Adipocyte (in vitro differentiated cells): Measurements from ENCODE around the gene GSTM3.
"Not testable (repeated sequence)": the region's sequence is repeated elsewhere in the genome, so short reads cannot be mapped to it uniquely, and the experiment has no call there.

Experiments used
- DNase-seq: peaks from one replicate; pipeline ENCODE4 v3.0.0-alpha.2; 2015; ENCODE audit warnings: low read depth
- H3K27me3 ChIP-seq: replicated peaks from 2 replicates; pipeline ENCODE4 v1.7.0; 2013; ENCODE audit warnings: mild to moderate bottlenecking, low read length, moderate library complexity; ENCODE audit not compliant: control insufficient read depth, insufficient read depth
- H3K36me3 ChIP-seq: 2 replicates; pipeline ENCODE4 v1.7.0; 2013; ENCODE audit warnings: low read length, mild to moderate bottlenecking, moderate library complexity; ENCODE audit not compliant: control insufficient read depth, insufficient read depth, severe bottlenecking
- H3K4me1 ChIP-seq: 2 replicates; pipeline ENCODE4 v1.7.0; 2013; ENCODE audit warnings: mild to moderate bottlenecking, low read length, moderate library complexity; ENCODE audit not compliant: control insufficient read depth, insufficient read depth
- H3K4me3 ChIP-seq: 2 replicates; pipeline ENCODE4 v1.7.0; 2013; ENCODE audit warnings: mild to moderate bottlenecking, low read length, moderate library complexity
- H3K9ac ChIP-seq: 2 replicates; pipeline ENCODE4 v1.7.0; 2013; ENCODE audit warnings: mild to moderate bottlenecking, low read length, moderate library complexity
- H3K9me3 ChIP-seq: 2 replicates; pipeline ENCODE4 v1.7.0; 2013; ENCODE audit warnings: mild to moderate bottlenecking, low read length, moderate library complexity; ENCODE audit not compliant: control insufficient read depth

Gene GSTM3

DNA sequence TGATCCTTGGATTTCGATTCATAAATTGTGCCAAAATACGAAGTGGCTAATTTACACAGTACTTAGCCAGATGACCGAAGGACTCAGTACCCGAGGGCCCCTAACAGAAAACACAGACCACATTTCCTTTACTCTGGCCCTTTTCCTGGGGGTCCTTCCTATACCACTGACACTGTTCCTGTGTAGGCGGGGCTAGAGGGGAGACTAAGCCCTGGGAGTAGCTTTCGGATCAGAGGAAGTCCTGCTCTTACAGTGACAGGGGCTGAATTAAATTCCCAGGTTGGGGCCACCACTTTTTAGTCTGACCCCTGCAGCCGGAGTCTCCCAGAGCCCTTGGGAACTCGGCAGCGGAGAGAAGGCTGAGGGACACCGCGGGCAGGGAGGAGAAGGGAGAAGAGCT, 53.7 kb downstream of the GSTM3 start:
- H3K36me3 ChIP-seq, H3K4me1 ChIP-seq, H3K9ac ChIP-seq, H3K4me3 ChIP-seq, DNase-seq, H3K27me3 ChIP-seq, H3K9me3 ChIP-seq: not testable (repeated sequence)

DNA sequence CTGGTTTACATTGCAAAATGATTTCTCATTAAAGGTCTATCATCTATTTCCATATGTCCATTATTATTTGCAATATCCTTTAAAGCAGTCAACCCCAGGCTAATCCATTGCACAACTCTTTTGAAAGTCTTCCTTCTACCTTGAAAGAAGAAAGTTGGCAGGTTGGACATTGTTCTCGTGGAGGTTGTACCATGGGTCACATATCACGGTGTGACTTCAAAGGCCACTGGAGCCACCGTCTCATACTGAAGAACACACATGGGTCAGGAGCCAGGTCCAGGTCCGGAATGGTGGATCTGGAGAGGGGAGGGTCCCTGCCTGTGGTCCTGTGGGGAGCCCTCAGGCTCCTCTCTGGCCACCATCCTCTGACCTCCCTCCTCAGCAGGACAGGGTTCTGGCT, 54.9 kb downstream of the GSTM3 start:
- not testable (repeated sequence) for H3K9ac ChIP-seq, H3K4me1 ChIP-seq, H3K27me3 ChIP-seq, H3K4me3 ChIP-seq, H3K9me3 ChIP-seq, H3K36me3 ChIP-seq, DNase-seq

DNA sequence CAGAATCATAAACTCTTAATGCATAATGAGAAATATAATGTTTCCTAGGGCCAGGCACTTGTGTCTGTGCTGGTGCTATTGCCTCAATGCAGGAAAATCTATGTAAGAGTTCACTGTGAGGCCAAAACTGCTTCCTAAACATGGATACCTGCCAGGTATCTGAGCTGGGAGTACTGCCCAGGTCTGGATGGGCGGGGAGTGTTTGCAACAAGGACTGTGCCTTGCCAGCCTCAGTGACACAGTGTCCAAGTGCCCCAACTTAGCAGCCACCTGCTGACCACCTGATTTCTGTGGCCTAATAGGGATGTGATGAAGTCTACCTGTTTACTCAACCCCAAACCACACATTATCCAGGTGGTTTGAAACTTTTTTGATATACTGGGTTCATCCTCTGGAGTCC, 55.4 kb downstream of the GSTM3 start:
- H3K36me3 ChIP-seq, H3K27me3 ChIP-seq, H3K4me3 ChIP-seq, H3K9me3 ChIP-seq, H3K4me1 ChIP-seq, DNase-seq, H3K9ac ChIP-seq: not testable (repeated sequence)

DNA sequence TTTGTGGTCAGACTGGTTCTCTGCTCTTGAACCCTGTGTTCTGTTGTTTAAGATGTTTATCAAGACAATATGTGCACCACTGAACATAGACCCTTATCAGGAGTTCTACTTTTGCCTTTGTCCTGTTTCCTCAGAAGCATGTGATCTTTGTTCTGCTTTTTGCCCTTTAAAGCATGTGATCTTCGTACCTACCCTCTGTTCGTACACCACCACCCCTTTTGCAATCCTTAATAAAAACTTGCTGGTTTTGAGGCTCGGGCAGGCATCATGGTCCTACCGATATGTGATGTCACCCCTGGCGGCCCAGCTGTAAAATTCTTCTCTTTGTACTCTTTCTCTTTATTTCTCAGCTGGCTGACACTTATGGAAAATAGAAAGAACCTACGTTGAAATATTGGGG, 56.1 kb downstream of the GSTM3 start:
- H3K36me3 ChIP-seq, H3K9me3 ChIP-seq, H3K27me3 ChIP-seq, H3K4me3 ChIP-seq, H3K4me1 ChIP-seq, H3K9ac ChIP-seq, DNase-seq: not testable (repeated sequence)
